Melanocyte of skin (primary cell): Measurements from ENCODE around the gene NELL2. TPM values are rescaled to one million over a fixed set of nuclear protein-coding genes. Genes with fewer than 3 reads are reported as not detected.

Source experiments
- small RNA-seq, 2 donors: library from RNA; depleted of rRNA; stranded (forward); fragments of <200 nt; gene quantifications; one replicate each; pipeline ENCODE3, GENCODE V24; 2012
- total RNA-seq, 2 donors: library from RNA; depleted of rRNA; stranded (reverse); fragments of >200 nt; gene quantifications; 2 replicates each; pipeline ENCODE4 v1.2.3, GENCODE V29; 2012

The NELL2 gene
- 1 to 10 TPM in 1 of 2 donors, not detected in 1; 1.3 TPM for total RNA-seq

GRCh38 chr12:44875954-44876543, at the start of gene NELL2:
Gene NELL2, minus strand, starts transcription at chr12:44876315. Its CDS starts 446 bp downstream, at chr12:44875869.

Small RNAs within 50 kb of the gene (small RNA-seq; reads per million reads assigned to genes)
- 0 reads per million in 2 donors for gene RF00019

Other genes starting within 250 kb of the NELL2 start
- not detected for gene DBX2, start 174.8 kb upstream of the NELL2 start, total RNA-seq